Hematopoietic multipotent progenitor cell treated with erythropoietin and hydrocortisone succinate and interleukin-3 and kit ligand, for 15 days (in vitro differentiated cells): ENCODE results near the gene STAP1.

Experiments
- DNase-seq: peaks from one replicate; pipeline ENCODE4 v3.0.0-alpha.2; 2015; ENCODE audit warnings: low spot score

The STAP1 gene

GRCh38 chr4:67556436-67556835 is 2.1 kb upstream of the STAP1 start:
- DNase-seq = no peak

GRCh38 chr4:67565284-67565683 is 6.8 kb downstream of the STAP1 start:
- DNase-seq = no peak

GRCh38 chr4:67566335-67566734 is 7.8 kb downstream of the STAP1 start:
- no peak for DNase-seq

DNA sequence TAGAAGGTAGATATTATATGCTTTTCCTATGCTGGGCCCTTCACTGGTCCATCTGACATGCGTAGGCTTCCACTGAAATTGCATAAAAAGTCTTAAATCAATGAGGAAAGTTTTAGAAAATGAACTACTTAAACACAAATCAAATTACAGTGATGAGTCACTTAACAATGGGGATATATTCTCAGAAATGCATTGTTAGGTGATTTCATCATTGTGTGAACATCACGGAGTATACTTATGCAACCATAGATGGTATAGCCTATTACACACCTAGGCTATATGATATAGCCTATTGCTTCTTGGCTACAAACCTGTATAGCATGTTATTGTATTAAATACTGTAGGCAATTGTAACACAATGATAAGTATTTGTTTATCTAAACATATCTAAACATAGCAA is 10.3 kb downstream of the STAP1 start:
- DNase-seq = no peak

GRCh38 chr4:67570537-67570936 is 12.0 kb downstream of the STAP1 start:
- DNase-seq = no peak

DNA sequence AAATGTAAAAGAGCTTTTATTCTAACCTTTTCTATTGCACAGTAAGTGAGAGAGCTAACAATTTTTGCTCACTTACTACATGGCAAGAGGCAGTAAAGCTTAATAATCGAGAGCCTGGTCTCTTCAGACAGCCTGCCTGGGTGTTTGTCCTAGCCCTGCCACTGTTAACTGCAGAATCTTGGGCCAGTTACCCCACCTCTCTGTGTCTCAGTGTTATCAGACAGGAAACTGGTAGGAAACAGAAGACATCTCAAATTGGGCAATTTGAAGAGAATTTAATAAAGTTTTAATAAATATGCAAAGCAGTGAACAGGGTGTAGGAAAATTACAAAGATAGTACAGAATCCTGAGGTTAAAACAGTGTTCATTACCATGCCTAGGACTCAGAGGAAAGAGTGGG is 13.4 kb downstream of the STAP1 start:
- DNase-seq = no peak

DNA sequence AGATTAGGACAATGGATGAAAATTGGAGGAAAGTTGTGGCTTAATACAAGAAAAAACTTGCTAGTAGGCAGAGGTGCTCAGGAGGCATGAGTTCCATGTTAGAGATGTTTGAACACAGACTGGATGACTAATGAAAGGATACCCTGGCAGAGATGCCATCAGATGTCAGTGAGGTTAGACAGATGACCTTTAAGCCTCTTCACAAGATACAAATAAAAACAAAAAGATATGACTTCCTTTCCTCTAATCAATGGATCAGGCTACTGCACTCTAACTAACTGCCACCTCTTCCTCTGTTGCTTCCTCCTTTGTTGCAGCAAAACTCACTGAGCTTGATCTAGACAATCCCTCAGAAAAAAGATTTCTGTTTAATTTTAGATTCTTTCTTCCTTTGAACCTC is 14.7 kb downstream of the STAP1 start:
- DNase-seq = no peak

DNA sequence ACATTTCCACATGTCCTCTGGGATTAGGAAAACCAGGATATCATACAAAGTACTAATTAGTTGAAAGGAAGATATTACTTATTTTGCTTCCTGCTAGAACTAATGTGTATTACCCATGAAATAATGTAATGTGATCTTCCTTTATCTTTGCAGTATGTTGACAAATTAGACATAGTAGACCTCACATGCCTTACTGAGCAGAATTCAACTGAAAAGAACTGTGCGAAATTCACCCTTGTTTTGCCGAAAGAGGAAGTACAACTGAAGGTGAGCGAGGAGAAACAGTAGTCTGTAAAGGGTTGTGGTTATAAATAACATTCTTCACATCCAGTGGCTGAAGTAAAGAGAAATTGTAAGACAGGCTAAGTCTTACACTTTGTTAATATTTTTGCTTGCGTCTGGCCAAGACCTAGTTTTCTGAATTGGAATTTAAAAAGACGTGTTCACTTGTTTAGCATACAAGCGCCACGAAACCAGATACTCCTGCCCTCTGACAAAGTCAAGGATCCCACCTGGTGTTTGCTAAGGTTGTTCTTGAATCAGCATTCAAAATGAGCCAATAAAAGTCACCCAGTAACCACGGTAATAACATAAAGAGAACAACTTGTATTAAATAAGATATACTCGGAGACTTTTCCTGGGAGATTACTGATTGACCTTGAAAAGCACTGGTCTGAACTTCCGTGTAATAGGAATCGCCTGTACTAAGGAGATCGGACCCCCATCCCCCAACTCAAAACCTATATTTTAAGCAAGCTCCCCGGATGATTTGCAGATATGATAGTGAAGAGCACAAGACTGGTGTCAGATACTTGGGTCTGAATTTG is 16.9 kb downstream of the STAP1 start:
- DNase-seq = no peak

DNA sequence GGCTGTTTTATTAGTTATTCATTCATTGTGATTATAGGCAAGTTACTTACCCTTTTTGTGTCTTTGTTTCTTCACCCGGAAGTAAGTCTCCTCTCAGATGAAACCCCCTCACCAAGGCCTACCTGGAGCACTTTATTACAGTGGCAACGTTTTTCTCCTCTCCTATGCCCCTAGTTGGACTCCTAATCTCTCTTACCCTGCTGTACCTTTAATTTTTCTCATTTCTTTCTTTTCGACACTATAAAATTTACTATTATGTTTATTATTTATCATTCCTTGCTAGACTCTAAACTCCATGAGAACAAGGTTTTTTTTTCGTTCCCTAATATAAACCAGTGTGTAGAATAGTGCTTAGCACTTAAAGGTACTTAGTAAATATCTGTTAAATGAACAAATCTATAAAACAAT is 17.5 kb downstream of the STAP1 start:
- DNase-seq = no peak

- no peak for DNase-seq
Measured at GRCh38 chr4:67576538-67576937, 18.0 kb downstream of the STAP1 start.

DNA sequence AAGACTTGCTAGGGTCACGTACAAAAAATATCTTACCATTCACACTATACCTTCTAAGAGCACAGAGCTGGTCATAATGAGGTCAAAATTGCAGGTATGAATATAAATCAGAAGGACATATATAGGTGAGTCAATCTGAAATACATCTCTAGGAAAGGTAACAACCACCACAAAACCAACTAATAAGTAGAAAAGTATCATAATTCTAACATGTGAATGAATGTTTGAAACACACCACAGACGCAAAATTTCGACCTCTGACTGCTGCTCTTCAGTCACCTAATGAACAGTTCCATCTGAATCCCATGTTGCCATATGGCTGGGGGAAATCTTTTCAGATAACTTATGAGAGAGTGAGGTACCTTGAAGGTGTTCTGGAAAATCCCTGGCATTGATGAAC is 22.1 kb downstream of the STAP1 start:
- no peak for DNase-seq

GRCh38 chr4:67581208-67581857 is 22.8 kb downstream of the STAP1 start:
- DNase-seq = no peak

DNA sequence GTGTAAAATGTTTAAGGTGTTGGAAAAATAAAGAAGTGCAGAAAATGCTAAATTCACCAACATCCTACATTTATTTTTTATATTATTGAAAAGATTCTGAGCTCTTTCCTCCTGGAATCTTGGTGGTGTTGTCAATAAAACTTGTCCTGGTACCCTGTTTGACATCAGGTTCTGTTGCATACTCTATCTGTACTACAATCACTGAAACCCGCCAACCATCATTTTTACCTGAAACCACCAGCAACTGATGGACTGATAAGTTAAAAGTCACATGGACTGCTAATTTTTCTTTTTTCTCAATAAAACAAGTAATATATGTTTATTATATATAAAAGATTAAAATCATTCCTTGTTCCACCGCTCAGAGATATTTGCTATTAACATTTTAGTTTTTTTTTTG is 23.4 kb downstream of the STAP1 start:
- DNase-seq = no peak

GRCh38 chr4:67584496-67584895 is 26.0 kb downstream of the STAP1 start:
- DNase-seq = no peak

DNA sequence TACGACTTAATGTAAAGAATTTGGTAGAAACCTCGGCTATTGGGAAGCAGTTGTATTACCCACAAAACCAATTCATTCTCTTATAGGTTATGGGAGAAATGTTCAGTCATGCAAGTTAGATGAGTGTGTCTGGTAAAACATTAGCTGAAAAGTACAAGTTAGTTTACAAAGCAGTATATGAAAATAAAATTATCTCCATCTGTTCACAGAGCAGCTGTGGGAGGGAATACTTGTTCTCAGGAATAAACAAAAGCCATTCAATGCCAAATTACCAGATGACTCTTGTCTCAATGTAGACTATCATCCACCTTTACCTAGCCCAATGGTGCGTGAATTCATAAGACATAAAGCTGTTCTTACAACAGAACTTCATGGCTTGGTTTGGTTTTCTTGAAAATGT is 28.6 kb downstream of the STAP1 start:
- no peak for DNase-seq

DNA sequence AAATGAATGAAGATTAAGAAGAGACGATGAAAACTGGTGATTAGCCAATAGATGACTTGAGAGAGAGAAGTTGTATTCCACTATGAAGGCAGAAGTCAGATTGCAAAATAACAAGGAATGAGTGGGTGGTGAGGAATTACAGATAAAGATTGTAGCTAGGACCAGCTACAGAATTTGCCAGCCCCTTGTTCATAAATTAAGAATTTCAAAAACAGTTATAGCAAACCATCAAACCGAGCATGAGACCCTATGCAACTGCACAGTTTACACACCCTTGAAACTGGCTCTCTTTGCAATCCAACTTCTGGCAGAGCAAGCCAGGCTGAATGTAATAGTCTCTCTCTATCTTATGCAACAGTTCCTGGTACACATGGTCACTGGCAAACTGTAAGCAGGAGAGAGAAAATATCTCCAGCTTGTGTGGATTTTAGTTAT is 35.2 kb downstream of the STAP1 start:
- no peak for DNase-seq

- no peak for DNase-seq
Measured at GRCh38 chr4:67603310-67604028, 44.9 kb downstream of the STAP1 start.

DNA sequence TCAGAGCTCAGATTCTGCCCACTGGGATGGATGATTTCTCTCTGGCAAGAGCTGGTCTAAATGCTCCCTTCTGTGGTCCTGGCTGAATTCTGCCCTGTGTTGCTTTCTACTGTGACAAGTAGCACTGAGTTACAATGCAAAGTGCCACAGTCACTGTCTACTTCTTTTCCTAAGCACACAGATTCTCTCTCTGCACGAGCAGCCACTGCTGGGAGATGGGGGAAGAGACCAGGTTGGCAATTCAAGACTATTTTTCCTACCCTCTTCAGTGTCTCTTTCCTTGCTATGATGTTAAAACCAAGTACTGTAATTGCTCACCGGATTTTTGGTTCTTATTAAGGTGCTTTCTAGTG is 45.5 kb downstream of the STAP1 start:
- no peak for DNase-seq

GRCh38 chr4:67604749-67605148 is 46.2 kb downstream of the STAP1 start:
- DNase-seq = no peak

DNA sequence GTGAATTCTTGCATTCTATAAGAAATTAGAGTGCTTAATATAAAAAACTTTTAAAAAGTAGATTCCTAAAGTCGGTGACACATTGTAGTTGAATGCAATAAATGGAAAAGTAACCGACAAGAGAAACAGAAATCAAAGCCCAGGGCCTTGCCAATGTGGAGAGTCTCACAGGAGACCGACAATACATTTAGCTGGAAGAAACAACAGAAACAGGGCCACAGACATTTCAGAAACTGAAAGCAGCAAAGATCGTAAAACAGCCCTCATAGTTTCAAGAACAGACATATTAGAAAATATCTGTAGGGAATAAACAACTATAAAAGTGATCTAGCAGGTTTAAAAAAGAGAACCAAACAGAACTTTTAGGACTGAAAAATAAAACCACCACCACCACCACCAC is 49.5 kb downstream of the STAP1 start:
- no peak for DNase-seq

DNA sequence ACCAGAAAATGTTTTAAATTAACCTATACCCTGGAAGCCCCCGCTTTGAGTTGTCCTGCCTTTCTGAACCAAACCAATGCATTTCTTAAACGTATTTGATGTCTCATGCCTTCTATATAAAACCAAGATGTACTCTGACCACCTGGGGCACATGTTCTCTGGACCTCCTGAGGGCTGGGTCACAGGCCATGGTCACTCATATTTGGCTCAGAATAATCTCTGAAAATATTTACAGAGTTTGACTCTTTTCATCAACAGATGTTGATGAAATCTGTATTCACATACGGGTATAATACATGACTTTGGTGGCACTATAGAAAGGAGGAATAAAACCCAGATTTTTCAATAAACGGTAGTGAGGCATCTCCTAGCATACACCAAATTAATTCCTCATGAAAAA is 55.7 kb downstream of the STAP1 start:
- no peak for DNase-seq

GRCh38 chr4:67615119-67615518 is 56.6 kb downstream of the STAP1 start:
- DNase-seq = no peak

DNA sequence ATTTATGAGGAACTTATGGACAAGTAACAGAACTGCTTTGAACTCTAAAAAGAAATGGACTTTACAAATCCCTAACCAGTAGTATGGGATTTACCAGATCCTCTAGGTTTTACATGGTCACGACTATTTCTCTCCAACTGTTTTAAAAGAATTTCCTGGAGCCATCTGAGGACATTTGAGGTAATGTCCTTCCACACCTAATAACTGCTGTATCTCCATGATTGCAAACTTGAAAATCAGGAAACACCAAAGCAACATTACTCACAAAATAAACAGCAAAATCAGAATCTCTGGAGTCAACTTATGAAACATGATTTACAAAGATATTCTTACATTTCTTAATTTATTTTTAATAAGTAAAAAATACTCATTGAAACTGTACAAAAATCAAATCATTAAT is 58.0 kb downstream of the STAP1 start:
- no peak for DNase-seq
